ENCODE measurements around the gene SUMO3. TPM values are rescaled to one million over a fixed set of nuclear protein-coding genes. Genes with fewer than 3 reads are reported as not detected.

Gene SUMO3
- polyA plus RNA-seq: 100 to 1,000 TPM in 1 of 4 donors, 10 to 100 TPM in 3; 70.8 to 105 (median 77.3) TPM
- long read RNA-seq, donor 1, transcript SUMO3-201 (4 exons, 1,807 nt): major isoform, 105 of 106 reads
- long read RNA-seq, donor 1, partial matches to known transcripts: 0 of 106 reads
- long read RNA-seq, donor 1, other reads (novel, unspliced or antisense): 0 of 106 reads
- long read RNA-seq, donor 2, transcript SUMO3-201 (4 exons, 1,807 nt): major isoform, 22 of 22 reads
- long read RNA-seq, donor 2, partial matches to known transcripts: 0 of 22 reads
- long read RNA-seq, donor 2, other reads (novel, unspliced or antisense): 0 of 22 reads
- long read RNA-seq, donor 3, transcript SUMO3-201 (4 exons, 1,807 nt): major isoform, 39 of 39 reads
- long read RNA-seq, donor 3, partial matches to known transcripts: 0 of 39 reads
- long read RNA-seq, donor 3, other reads (novel, unspliced or antisense): 0 of 39 reads
- long read RNA-seq, donor 4, partial matches to known transcripts: 0 of 4 reads
- long read RNA-seq, donor 4, other reads (novel, unspliced or antisense): 0 of 4 reads
- long read RNA-seq, donor 5, transcript SUMO3-201 (4 exons, 1,807 nt): major isoform, 10 of 10 reads
- long read RNA-seq, donor 5, partial matches to known transcripts: 0 of 10 reads
- long read RNA-seq, donor 5, other reads (novel, unspliced or antisense): 0 of 10 reads
- long read RNA-seq, donor 6, transcript SUMO3-201 (4 exons, 1,807 nt): major isoform, 45 of 93 reads
- long read RNA-seq, donor 6, partial matches to known transcripts: 48 of 93 reads
- long read RNA-seq, donor 6, other reads (novel, unspliced or antisense): 0 of 93 reads
- long read RNA-seq, donor 7, transcript SUMO3-201 (4 exons, 1,807 nt): major isoform, 76 of 76 reads
- long read RNA-seq, donor 7, partial matches to known transcripts: 0 of 76 reads
- long read RNA-seq, donor 7, other reads (novel, unspliced or antisense): 0 of 76 reads
- long read RNA-seq, donor 8, transcript SUMO3-201 (4 exons, 1,807 nt): major isoform, 6 of 6 reads
- long read RNA-seq, donor 8, partial matches to known transcripts: 0 of 6 reads
- long read RNA-seq, donor 8, other reads (novel, unspliced or antisense): 0 of 6 reads
- long read RNA-seq, donor 9, transcript SUMO3-201 (4 exons, 1,807 nt): major isoform, 12 of 12 reads
- long read RNA-seq, donor 9, partial matches to known transcripts: 0 of 12 reads
- long read RNA-seq, donor 9, other reads (novel, unspliced or antisense): 0 of 12 reads
- long read RNA-seq, donor 10, transcript SUMO3-201 (4 exons, 1,807 nt): major isoform, 56 of 58 reads
- long read RNA-seq, donor 10, partial matches to known transcripts: 0 of 58 reads
- long read RNA-seq, donor 10, other reads (novel, unspliced or antisense): 0 of 58 reads

- 0 to 1% (median 1%) methylated on average over 29 to 108 of the region's 108 CpGs for WGBS, 3 donors
- H3K4me1 ChIP-seq (ENCODE audit: control insufficient read depth in 3 of 3, insufficient read depth in 2 of 3, low read depth in 1 of 3, low read length in 2 of 3): peaks cover 5 to 8% (median 8%) of the 10 kb centered on the region in 3 donors
- no peaks in the 10 kb centered on the region for H3K27me3 ChIP-seq (ENCODE audit: control insufficient read depth in 3 of 3, insufficient read depth in 3 of 3, low read length in 3 of 3)
- peaks cover 0 to 36% of the 10 kb centered on the region in 2 donors for H3K9me3 ChIP-seq (ENCODE audit: control insufficient read depth in 2 of 2, insufficient read depth in 1 of 2, low read depth in 1 of 2, low read length in 1 of 2)
- H3K4me3 ChIP-seq (ENCODE audit: low read depth in 1 of 3, low read length in 3 of 3): peak within 1 kb of the TSS; percentile 59 to 83 (median 67)
- FAIRE-seq (no peak), DNase-seq (peak; percentile 84 to 95)
- peak within 1 kb of the TSS; percentile 38 to 92 (median 88) for H3K27ac ChIP-seq (ENCODE audit: low read depth in 1 of 3, low read length in 2 of 3)
- peaks cover 0 to 22% (median 5%) of the 10 kb centered on the region in 3 donors for H3K36me3 ChIP-seq (ENCODE audit: control insufficient read depth in 3 of 3, insufficient read depth in 2 of 3, low read depth in 1 of 3, low read length in 3 of 3)
Observed at GRCh38 chr21:44817914-44818639, at the start of gene SUMO3. TSS of gene SUMO3 (minus strand) at chr21:44818062. CDS start at chr21:44817968, 94 bp downstream.

- Histone ChIP-seq H3K27me3 (ENCODE audit: control insufficient read depth in 3 of 3, insufficient read depth in 3 of 3, low read length in 3 of 3) (no peaks in the 10 kb centered on the region), H3K27ac (ENCODE audit: low read depth in 1 of 3, low read length in 2 of 3) (no peak overlapping the region), H3K36me3 (ENCODE audit: control insufficient read depth in 3 of 3, insufficient read depth in 2 of 3, low read depth in 1 of 3, low read length in 3 of 3) (peaks cover 0 to 44% (median 4%) of the 10 kb centered on the region in 3 donors), H3K9me3 (ENCODE audit: control insufficient read depth in 2 of 2, insufficient read depth in 1 of 2, low read depth in 1 of 2, low read length in 1 of 2) (no peaks in the 10 kb centered on the region), H3K4me3 (ENCODE audit: low read depth in 1 of 3, low read length in 3 of 3) (no peak overlapping the region), H3K4me1 (ENCODE audit: control insufficient read depth in 3 of 3, insufficient read depth in 2 of 3, low read depth in 1 of 3, low read length in 2 of 3) (peaks cover 11 to 39% (median 25%) of the 10 kb centered on the region in 3 donors)
- WGBS, 3 donors: 86 to 96% (median 91%) methylated on average over 15 of the region's 15 CpGs
- DNase-seq (no peak), FAIRE-seq (no peak)
Observed at GRCh38 chr21:44867464-44867863, 49.6 kb upstream of the SUMO3 start.

- Histone ChIP-seq H3K27ac (ENCODE audit: low read depth in 1 of 3, low read length in 2 of 3) (peak overlapping the region in 1 of 3 donors; percentile 48), H3K27me3 (ENCODE audit: control insufficient read depth in 3 of 3, insufficient read depth in 3 of 3, low read length in 3 of 3) (no peaks in the 10 kb centered on the region), H3K4me3 (ENCODE audit: low read depth in 1 of 3, low read length in 3 of 3) (no peak overlapping the region), H3K36me3 (ENCODE audit: control insufficient read depth in 3 of 3, insufficient read depth in 2 of 3, low read depth in 1 of 3, low read length in 3 of 3) (peaks cover 0 to 51% (median 4%) of the 10 kb centered on the region in 3 donors), H3K4me1 (ENCODE audit: control insufficient read depth in 3 of 3, insufficient read depth in 2 of 3, low read depth in 1 of 3, low read length in 2 of 3) (peaks cover 11 to 32% (median 25%) of the 10 kb centered on the region in 3 donors), H3K9me3 (ENCODE audit: control insufficient read depth in 2 of 2, insufficient read depth in 1 of 2, low read depth in 1 of 2, low read length in 1 of 2) (no peaks in the 10 kb centered on the region)
- WGBS, 3 donors: 69 to 85% (median 84%) methylated on average over 7 of the region's 7 CpGs
- FAIRE-seq: no peak
- DNase-seq: no peak
Observed at GRCh38 chr21:44866780-44867179, 48.9 kb upstream of the SUMO3 start.

- Histone ChIP-seq H3K9me3 (ENCODE audit: control insufficient read depth in 2 of 2, insufficient read depth in 1 of 2, low read depth in 1 of 2, low read length in 1 of 2) (no peaks in the 10 kb centered on the region), H3K4me3 (ENCODE audit: low read depth in 1 of 3, low read length in 3 of 3) (no peak overlapping the region), H3K27me3 (ENCODE audit: control insufficient read depth in 3 of 3, insufficient read depth in 3 of 3, low read length in 3 of 3) (no peaks in the 10 kb centered on the region), H3K4me1 (ENCODE audit: control insufficient read depth in 3 of 3, insufficient read depth in 2 of 3, low read depth in 1 of 3, low read length in 2 of 3) (peaks cover 9 to 23% (median 16%) of the 10 kb centered on the region in 3 donors), H3K27ac (ENCODE audit: low read depth in 1 of 3, low read length in 2 of 3) (peak overlapping the region; percentile 34 to 58 (median 43)), H3K36me3 (ENCODE audit: control insufficient read depth in 3 of 3, insufficient read depth in 2 of 3, low read depth in 1 of 3, low read length in 3 of 3) (peaks cover 0 to 61% (median 9%) of the 10 kb centered on the region in 3 donors)
- 39 to 62% (median 39%) methylated on average over 12 of the region's 12 CpGs for WGBS, 3 donors
- FAIRE-seq (no peak), DNase-seq (peak; percentile 76 to 83)
Observed at GRCh38 chr21:44865561-44866280, 47.9 kb upstream of the SUMO3 start.

- 80 to 87% (median 86%) methylated on average over 22 to 25 of the region's 25 CpGs for WGBS, 3 donors
- peaks cover 0 to 78% (median 11%) of the 10 kb centered on the region in 3 donors for H3K36me3 ChIP-seq (ENCODE audit: control insufficient read depth in 3 of 3, insufficient read depth in 2 of 3, low read depth in 1 of 3, low read length in 3 of 3)
- no peak overlapping the region for H3K27ac ChIP-seq (ENCODE audit: low read depth in 1 of 3, low read length in 2 of 3)
- H3K27me3 ChIP-seq (ENCODE audit: control insufficient read depth in 3 of 3, insufficient read depth in 3 of 3, low read length in 3 of 3): no peaks in the 10 kb centered on the region
- peaks cover 5 to 15% (median 7%) of the 10 kb centered on the region in 3 donors for H3K4me1 ChIP-seq (ENCODE audit: control insufficient read depth in 3 of 3, insufficient read depth in 2 of 3, low read depth in 1 of 3, low read length in 2 of 3)
- H3K9me3 ChIP-seq (ENCODE audit: control insufficient read depth in 2 of 2, insufficient read depth in 1 of 2, low read depth in 1 of 2, low read length in 1 of 2): no peaks in the 10 kb centered on the region
- DNase-seq: no peak
- no peak overlapping the region for H3K4me3 ChIP-seq (ENCODE audit: low read depth in 1 of 3, low read length in 3 of 3)
- FAIRE-seq: no peak
Observed at GRCh38 chr21:44862869-44863685, 45.2 kb upstream of the SUMO3 start.

- FAIRE-seq (no peak), DNase-seq (no peak)
- no peaks in the 10 kb centered on the region for H3K27me3 ChIP-seq (ENCODE audit: control insufficient read depth in 3 of 3, insufficient read depth in 3 of 3, low read length in 3 of 3)
- 85 to 89% (median 88%) methylated on average over 10 of the region's 10 CpGs for whole genome bisulfite sequencing, 3 donors
- H3K27ac ChIP-seq (ENCODE audit: low read depth in 1 of 3, low read length in 2 of 3): no peak overlapping the region
- H3K9me3 ChIP-seq (ENCODE audit: control insufficient read depth in 2 of 2, insufficient read depth in 1 of 2, low read depth in 1 of 2, low read length in 1 of 2): no peaks in the 10 kb centered on the region
- H3K4me3 ChIP-seq (ENCODE audit: low read depth in 1 of 3, low read length in 3 of 3): no peak overlapping the region
- H3K4me1 ChIP-seq (ENCODE audit: control insufficient read depth in 3 of 3, insufficient read depth in 2 of 3, low read depth in 1 of 3, low read length in 2 of 3): peaks cover 0 to 3% (median under 1%) of the 10 kb centered on the region in 3 donors
- H3K36me3 ChIP-seq (ENCODE audit: control insufficient read depth in 3 of 3, insufficient read depth in 2 of 3, low read depth in 1 of 3, low read length in 3 of 3): peaks cover 20 to 85% (median 20%) of the 10 kb centered on the region in 3 donors
Observed at GRCh38 chr21:44858791-44859190, 40.9 kb upstream of the SUMO3 start.
